ENCODE measurements around the gene LRIG1.

- TF ChIP-seq CTCF (IDR thresholded peaks at IDR 0.05; ENCODE audit: low read depth, low read length) (no peak), EZH2phosphoT487 (IDR thresholded peaks at IDR 0.05; ENCODE audit: low read depth) (no peak)
Observed at GRCh38 chr3:66383023-66383422, 117.8 kb downstream of the LRIG1 start.

Data from OCI-LY3 (cell line).